ENCODE data around the gene ADAMTS12.

- TF ChIP-seq POLR2AphosphoS5 (IDR thresholded peaks at IDR 0.05; ENCODE audit: low read depth, low read length) (no peak), CTCF (IDR thresholded peaks at IDR 0.05) (no peak), FOXJ3 (CRISPR knock-in tag; IDR thresholded peaks at IDR 0.05) (no peak)
These were observed 47.1 kb upstream of the ADAMTS12 start for GRCh38 chr5:33938881-33939280.

Data from SK-N-SH (cell line).